Suppressor macrophage (primary cell): ENCODE results near the gene GOLGA1.
"Not testable (repeated sequence)": the region's sequence is repeated elsewhere in the genome, so short reads cannot be mapped to it uniquely, and the experiment has no call there.

Experiments
- DNase-seq, 4 experiments: peaks; one replicate each; pipeline ENCODE4 v3.0.0-alpha.2; 2020 to 2022

Gene GOLGA1

DNA sequence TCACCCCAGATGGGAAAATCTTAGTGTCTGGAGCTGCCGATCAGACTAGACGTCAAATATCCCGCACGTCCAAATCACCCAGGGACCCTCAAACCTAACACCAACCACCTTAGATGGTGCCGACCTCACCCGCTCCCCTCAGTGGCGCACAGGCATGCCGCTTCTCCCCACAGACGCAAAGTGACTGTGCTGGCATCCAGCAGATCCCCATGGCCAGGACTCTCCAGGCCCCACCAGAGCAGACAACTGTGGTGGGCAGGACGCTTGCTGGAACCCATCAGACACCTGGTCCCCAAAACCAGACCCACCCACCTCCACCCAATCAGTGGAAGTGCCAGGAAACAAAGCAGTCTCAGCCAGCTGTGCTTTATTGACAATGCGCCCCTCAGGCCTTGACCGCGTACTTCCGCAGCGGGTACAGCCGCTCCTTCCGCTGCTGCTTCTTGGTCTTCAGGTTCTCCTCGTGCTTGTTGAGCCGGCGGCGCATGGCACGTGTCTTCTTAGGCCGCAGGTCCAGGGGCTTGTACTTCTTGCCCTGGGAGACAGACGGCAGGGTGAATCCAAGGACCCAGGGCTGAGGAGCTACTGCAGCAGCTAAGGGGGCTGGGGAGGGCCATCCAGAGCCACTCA is 83.2 kb downstream of the GOLGA1 start:
- no peak for DNase-seq

DNA sequence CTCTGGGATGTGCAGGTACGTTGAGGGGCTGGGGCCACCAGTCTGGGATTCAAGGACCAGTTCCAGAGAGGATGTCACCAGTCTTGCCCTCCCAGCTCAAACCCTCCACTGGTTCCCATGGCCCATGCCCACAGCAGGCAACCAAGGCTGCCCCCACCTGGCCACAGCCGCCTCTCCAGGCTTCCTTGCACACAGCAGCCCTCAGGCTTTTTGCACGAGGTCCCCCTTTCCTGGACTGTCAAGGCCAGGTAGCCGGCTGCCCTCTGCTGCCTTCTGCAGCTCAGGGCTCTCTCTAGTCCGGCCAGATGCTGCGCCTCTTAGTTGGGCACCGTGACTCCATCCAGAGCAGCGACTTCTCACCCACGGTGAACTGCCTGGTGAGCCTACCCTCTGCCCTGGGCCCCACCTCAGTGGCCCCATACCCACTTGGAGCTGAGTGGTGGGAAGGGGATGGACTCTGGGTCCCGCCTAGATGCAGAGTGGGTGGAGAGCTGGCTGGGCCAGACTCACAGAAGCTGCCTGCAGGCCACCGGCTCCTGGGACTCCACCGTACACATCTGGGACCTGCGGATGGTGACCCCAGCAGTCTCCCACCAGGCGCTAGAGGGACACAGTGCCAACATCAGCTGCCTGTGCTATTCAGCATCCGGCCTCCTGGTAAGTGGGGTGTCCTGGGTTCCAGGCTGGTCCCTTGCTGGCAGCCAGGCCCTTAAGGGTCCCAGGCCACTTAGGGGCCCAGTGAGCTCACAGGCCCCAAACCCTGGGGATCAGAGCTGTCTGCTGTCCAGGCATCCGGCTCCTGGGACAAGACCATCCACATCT is 84.7 kb downstream of the GOLGA1 start:
- peak in 1 of 4 experiments; percentile 38 for DNase-seq

DNA sequence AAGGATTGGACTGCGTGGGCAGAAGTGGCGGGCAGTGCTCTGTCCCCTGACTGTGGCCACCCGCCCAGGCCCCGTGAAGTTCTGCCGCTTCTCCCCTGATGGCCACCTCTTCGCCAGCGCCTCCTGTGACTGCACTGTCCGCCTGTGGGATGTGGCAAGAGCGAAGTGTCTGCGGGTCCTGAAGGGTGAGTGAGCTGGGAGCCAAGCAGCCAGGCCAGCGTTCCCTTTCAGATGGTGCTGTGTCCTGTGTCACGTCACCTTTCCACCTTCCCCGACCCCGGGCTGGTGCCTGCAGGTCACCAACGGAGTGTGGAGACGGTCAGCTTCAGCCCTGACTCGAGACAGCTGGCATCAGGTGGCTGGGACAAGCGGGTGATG is 85.3 kb downstream of the GOLGA1 start:
- no peak for DNase-seq

DNA sequence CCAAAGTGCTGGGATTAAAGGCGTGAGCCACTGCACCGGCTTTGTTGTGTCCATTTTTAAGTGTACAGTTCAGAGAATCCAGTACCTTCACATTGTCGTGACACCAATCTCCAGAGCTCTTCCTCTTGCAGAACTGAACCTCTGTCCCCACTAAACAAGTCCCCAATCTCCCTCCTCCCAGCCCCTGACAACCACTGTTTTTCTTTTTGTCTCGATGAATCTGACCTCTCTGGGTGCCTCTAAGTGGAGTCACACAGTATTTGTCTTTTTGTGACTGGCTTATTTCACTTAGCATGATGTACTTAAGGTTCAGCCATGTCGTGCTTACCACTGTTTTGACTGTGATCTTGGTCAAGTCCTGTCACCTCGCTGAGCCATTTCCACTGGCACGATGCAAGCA is 86.1 kb downstream of the GOLGA1 start:
- DNase-seq = no peak

DNA sequence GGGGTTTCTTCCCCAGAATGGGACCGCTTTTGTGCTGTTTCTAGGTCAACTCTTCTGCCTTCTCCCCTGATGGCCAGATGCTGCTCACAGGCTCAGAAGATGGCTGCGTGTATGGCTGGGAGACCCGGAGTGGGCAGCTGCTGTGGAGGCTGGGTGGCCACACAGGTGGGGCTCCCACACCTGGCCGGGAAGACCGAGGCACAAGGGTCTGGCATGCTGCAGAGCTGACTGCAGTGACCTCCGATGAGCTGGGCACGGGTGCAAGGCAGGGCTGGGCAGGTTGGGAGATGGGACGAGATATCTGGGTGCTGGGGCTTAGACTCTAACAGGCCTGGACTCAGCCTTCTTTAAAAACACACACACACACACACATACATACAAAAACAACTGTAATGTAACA is 86.7 kb downstream of the GOLGA1 start:
- no peak for DNase-seq

DNA sequence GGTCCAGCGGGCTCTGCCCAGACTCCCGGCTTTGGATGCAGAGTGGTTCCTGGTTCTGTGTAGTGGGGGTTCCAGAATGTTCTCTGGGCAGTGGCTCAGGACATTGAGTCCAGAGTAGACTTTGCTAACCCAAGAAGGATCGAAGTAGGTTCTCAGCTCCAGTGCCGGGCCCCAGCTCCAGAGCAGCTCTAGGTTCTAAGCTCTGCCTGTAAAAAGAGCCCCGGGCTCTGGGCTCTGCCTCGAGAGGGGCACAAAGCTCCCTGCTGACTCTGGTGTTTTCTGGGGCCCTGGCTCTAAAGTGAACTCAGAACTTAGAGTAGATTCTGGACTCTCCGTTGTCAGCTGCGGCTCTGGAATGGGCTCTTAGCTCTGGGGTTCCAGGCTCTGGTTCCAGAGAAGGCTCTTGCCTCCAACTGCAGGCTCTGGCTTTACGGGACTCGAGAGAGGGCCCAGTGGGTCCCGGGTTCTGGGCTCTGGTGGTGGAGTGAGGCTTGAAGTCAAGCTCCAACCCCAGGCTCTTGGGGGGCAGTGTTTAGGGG is 87.2 kb downstream of the GOLGA1 start:
- no peak for DNase-seq

DNA sequence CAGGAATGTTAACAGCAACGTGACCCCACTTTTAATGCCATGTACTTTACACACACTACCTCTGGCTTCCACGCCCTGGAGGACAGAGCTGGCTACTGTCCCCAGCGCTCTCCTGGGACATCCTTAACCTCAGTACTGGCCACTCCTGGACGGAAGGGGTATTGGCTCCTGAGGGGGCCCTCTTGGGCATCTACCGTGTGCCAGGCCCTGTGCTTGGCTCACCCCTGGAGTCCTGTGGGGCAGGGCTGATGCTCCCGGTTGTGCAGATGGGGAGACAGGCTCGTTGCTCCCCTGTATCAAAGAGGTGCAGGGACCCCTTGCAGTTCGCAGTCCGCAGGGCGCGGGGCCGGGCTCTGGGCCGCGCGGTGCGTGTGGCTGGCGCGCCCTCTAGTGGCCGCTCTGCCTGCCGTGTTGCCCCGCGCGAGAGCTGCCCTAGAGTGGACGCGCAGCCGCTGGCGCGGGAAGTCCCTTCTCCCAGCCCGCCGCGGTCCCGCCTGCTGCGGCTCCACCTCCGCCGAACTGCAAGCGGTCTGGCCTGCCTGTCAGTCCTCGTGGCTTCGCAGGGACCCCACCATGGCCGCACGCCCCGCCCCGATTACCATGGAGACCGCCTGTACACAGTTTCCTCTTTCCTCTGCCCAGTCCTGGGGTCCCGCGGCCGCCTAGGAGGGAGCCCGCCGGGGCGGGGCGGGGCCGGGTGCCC is 87.9 kb downstream of the GOLGA1 start, which contains the start of gene WDR38:
Gene WDR38 (plus strand): TSS at position 632 of the 703 bp plus-strand sequence. CDS start 72 bp downstream, outside the sequence.
- peak; percentile 83 to 92 (median 87) for DNase-seq

DNA sequence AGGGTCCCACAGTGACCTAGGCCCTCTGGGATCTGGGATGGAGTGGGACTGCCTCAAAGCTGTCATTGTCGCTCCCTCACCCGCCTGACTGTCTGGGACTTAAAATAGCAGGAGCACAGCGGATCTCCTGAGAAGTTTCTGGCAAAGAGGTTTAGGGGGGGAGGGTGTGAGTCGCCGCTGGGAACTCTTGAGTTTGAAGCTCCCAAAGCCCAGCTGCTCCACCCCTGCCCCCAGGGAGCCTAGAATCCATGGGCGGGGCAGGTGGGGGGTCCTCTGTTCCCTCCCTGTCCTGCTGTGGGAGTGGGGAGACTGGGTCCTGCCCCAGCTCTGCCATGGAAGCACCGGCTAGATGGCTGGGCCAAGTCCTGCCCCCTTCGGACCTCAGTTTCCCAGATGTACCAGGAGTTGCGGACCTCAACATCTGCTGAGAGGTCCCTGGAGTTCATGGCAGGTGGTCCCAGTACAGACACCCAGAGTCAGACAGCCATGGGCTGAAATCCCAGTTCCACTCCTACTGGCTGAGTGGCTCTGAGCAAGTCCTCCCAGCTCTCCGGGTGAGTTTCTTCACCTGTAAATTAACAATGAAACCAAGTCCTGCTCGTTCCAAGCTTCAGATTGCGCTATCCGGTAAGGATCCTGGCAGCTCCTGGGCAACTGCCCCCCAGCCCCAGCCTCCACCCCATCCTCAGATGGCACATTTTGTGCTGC is 88.6 kb downstream of the GOLGA1 start:
- no peak for DNase-seq

DNA sequence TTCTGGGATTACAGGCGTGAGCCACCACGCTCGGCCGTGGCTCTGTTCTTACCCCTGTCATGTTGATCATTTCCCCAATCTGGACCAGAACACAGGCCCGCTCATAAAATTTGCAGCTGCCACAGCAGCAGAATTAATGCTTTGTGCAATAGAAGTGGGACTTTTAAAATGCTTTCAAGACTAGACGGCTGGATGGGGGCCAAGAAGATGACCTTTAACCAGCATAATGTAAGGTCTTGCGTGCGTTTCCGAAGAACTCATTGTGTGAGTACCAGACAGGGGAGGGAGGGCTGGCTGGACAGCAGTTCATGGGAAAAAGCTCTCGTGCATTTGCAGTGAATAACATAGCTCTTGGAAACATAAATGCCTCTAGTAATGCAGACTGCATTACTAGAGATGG is 91.1 kb downstream of the GOLGA1 start:
- DNase-seq = no peak

DNA sequence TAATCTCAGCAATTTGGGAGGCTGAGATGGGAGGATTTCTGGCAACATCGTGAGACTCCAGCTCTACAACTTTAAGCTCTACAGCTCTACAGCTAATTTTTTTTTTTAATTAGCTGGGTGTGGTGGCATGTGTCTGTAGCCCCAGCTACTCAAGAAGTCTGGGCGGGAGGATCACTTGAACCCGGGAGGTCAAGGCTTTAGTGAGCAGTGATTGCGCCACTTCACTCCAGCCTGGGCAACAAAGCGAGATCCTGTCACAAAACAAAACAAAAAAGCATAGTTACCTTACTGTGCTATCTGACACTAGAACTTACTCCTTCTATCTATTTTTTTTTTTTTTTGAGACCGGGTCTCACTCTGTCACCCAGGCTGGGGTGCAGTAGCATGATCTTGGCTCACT is 93.9 kb downstream of the GOLGA1 start:
- DNase-seq = no peak

DNA sequence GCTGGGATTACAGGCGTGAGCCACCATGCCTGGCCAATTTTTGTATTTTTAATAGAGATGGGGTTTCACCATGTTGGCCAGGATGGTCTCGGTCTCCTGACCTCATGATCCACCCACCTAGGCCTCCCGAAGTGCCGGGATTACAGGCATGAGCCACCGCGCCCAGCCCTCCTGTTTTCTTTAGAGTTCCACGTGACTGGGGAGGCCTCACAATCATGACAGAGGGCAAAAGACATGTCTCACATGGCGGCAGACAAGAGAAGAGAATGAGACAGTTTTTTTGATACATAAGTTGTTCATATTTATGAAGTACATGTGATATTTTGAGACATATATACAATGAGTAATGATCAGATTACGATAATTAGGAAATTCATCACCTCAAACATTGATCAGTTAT is 94.4 kb downstream of the GOLGA1 start:
- DNase-seq = not testable (repeated sequence)

DNA sequence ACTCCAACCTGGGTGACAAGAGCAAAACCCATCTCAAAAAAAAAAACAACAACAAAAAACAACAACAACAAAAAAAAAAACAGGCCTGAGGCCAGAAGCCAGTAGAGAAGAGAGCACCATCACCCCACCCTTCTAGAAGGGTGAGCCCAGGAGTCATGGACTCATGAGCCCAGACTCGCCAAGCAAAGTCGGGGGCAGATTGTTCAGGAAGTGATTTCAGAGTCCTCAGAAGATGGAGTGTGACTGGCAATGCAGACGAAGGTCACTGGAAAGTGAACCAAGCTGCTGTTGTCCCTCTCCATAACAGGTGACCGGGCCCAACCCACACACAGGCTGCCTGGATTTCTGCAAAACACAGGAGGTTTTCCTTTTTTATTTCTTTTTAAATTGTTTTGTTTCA is 96.6 kb downstream of the GOLGA1 start:
- DNase-seq = peak; percentile 34 to 56 (median 45)

DNA sequence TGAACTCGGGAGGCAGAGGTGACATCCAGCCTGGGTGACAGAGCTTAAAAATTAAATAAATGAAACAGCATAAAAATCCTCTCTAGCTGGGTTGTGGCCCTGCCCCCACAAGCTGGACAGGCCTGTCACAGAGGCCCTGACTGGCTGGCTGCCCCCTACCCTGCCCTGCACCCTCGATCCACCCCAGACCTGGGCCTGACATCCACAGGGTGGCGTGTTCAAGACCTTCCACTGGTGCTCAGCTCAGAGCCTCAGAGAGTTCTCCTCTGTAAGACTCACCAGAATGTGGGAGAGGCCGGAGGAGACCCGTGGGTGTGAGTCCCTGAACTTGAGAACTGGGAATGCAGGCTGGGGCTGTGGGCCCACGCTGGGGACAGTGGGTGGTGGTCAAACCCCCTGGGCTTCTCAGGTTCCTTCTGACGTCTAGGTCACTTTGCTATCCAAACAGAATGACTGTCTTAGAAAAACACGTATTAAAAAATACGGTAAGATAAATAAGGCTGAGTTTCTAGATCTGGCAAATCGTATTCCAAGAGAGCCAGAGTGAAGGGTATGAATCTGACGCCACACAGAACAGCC is 97.3 kb downstream of the GOLGA1 start:
- DNase-seq = no peak

DNA sequence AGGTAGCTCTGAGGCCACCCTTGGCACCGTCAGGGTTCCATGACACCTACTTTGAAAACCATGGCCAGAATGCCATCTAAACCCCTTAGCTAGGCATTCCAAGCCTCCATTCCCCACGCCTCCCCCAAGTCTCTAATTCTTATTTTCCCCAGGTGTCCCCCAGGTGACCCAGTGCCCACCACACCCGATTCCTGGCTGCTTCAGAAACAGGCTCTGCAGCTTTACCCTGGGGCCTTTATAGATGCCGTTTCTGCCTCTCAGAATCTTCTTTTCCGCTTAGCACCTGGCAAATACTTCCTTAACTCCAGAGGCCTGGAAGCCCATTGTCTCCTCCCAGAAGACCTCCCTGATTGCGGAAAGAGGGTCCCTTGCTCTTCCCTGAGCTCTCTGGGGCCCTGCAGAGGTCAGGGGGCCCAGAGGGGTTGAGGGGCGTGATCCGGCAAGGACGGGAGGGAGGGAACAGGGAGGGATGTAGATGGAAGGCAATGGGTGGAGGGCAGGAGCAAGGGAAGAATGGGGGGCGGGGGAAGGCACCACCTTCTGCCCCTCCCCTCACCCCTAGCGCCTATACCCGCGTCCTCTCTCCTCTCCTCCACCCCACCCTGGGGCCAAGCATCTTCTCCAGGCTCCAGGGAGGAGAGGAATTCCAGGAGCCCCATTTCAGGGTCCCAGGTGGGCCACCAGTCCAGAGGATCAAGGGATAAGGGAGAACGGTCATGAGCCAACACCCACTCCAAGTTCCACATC is 99.6 kb downstream of the GOLGA1 start:
- no peak for DNase-seq

DNA sequence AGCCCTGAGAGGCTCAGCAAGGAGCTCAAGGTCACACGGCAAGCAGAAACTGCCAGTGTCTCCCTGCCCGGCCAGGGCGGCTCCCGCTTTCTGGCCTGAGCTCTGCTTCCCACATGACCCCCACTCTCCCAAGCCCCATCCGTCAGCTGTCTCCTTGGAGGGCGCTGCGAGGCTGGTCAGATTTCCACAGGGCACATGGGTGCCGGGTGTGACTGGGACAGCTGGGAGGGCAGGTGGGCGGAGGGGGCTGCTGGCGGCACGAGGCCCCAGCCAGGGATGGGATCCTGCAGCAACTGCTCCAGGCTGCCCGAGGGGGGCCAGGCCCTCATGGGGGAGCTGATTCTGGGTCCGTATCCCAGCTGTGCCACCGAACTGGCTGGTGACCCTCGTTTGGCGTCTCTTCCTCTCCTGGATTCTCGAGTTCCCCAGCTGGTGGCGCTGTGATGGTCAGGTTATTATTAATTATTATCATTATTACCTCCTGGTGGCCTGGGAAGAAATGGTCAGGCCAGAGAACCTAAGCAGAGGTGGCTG is 100.5 kb downstream of the GOLGA1 start:
- DNase-seq = peak in 2 of 4 experiments; percentile 23 to 39

DNA sequence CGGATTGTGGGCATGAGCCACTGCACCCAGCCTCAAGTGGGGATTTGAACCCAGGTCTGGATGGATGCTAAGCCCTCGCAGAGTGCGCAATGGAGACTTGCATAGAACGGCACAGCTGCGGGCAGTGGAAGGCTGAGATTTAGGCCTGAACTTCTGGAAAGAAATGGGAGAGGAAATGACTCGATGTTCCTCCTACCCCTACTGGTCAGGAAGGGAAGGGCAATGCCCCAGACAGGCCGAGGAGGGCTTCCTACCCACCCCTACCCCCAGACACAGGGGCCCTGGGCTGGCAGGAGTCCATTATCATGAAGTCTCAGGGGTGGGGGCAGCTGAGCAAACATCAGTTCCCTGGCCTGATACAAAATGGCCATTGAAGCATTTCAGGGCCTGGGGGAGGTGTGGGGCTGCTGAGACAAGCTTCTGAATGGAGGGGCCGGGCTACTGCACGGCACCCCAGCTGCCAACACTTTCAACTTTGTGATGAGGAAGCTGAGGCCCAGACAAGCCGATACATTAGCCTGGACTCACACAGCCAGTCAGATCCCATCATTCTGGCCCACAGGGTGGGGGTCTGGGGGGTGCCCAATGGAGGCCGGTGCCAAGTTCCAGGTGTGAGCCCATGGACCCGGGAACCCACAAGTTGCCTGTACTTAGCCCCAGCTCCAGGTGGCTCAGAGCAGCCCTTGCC is 101.1 kb downstream of the GOLGA1 start:
- DNase-seq = peak in 3 of 4 experiments; percentile 32 to 56 (median 45)

DNA sequence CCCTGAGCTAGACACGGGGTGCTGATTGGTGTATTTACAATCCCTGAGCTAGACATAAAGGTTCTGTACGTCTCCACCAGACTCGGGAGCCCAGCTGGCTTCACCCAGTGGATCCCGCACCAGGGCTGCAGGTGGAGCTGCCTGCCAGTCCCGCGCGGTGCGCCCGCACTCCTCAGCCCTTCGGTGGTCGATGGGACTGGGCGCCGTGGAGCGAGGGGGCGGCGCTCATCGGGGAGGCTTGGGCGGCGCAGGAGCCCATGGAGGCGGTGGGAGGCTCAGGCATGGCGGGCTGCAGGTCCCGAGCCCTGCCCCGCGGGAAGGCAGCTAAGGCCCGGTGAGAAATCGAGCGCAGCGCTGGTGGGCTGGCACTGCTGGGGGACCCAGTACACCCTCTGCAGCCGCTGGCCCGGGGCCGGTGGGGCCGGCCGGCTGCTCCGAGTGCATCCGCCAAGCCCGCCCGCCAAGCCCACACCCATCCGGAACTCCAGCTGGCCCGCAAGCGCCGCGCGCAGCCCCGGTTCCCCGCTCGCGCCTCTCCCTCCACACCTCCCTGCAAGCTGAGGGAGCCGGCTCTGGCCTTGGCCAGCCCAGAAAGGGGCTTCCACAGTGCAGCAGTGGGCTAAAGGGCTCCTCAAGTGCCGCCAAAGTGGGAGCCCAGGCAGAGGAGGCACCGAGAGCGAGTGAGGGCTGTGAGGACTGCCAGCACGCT is 102.2 kb downstream of the GOLGA1 start:
- DNase-seq = not testable (repeated sequence)

DNA sequence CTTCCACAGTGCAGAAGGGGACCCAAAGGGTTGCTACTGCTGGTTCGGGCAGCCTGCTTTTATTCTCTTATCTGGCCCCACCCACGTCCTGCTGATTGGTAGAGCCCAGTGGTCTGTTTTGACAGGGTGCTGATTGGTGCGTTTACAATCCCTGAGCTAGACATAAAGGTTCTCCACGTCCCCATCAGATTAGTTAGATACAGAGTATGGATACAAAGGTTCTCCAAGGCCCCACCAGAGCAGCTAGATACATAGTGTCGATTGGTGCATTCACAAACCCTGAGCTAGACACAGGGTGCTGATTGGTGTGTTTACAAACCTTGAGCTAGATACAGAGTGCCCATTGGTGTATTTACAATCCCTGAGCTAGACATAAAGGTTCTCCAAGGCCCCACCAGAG is 102.8 kb downstream of the GOLGA1 start:
- DNase-seq = not testable (repeated sequence)

DNA sequence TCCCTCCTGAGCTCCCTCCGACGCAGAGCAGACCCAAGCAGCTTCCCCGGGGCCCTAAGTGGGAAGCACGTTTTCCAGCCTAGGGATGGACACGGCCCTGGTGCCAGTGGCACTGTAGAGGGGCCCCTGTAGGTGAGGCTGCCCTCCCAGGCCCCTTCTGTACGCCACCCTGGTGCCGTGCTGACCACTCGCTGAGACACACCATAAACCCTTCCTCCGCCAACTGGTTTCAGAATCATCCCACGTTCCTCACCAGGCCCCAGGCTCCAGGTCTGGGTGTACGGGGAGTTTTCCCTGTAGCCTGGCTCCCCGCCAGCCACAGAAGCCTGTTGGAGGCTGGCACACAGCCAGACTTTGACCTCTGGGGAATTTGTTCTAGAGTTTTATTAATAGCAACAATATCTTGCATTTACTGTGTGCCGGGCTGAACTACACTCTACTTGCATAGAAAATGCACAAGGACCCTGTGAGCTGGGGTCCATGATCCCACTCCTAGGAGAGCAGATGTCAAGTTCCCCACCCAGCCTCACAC is 105.8 kb downstream of the GOLGA1 start:
- no peak for DNase-seq

DNA sequence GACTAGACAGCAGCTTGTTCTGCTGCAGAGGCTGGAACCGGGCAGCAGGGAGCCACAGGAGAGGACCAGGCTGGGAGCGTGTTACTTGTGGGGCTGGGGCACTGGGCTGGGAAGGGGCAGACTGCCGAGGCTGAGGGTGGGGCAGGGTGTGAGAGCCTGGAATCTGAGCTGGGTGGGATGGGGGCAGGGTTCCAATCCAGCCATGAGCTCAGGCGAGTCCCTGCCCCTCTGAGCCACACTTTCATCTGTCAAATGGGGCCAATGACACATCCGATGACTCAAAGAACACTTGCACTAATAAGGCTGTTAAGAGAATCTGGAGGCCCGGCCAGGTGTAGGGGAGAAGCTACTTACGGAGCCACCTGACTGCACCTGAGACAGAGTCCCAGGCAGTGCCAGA is 106.3 kb downstream of the GOLGA1 start:
- DNase-seq = no peak
